Stimulated activated CD8-positive, alpha-beta memory T cell treated with anti-CD3 and anti-CD28 coated beads, Interleukin-4, amount 100 ng/mL, for 1 hour (primary cell): ENCODE results near the gene SS18L1.

Source experiments
- DNase-seq, 2 donors: peaks; one replicate each; pipeline ENCODE4 v3.0.0-alpha.2; 2020; ENCODE audit warnings: low read depth in 2 of 2, low spot score in 1 of 2

SS18L1 gene

GRCh38 chr20:62151835-62152364, 8.3 kb downstream of the SS18L1 start:
- DNase-seq, result no peak

DNA sequence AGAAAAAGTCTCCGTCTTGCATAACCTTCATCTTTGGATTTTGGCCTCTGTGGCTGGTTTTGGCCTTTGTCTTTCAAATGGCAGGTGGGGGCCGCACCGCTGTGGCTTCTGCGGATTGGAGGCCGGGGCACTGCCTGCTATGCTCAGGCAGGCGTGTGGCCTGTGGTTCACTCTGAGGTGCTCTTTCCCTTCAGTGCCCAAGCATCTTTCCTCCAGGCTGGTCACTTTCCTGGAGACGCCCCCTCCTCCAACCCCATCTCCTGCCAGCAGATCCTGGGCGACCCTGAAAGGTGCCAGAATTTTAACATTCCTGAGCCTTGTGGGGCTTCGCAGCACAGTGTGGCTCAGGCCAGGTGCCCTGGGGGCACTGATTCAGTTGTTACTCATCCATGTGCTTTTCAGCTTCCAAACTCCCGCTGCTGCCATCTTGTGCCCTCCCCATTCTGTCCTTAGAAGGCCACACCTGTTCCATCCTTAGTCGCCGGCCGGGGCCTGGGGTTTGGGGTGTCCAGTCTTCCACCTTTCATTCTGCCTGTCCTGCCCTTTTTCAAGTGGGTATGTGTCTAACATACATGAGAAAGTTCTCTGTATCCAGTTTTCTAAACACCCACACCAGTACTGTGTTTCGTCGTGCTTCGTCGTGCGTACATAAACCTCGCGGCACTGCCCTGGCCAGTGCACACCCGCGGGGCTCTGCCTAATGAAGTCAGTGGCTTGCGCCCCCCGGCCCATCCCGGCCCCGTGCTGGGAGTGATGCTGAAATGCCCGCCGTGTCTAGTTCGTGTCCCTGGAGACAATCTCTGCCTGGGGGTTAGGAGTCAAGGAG, 12.1 kb downstream of the SS18L1 start:
- DNase-seq, result no peak

DNA sequence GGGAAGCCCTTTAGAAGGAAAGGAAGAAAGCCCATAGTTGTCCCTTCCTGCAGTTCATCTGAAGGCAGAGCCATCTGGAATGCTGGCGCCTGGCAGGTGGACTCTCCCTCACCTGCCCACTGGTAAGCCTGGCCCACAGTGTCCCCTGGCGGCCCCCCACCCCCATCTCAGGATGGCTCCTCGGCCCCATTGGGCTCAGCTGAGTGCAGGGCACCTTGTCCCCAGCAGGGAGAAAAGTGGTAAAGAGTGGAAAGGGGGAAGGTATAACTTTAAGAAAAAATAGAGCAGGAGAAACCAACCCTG, 12.6 kb downstream of the SS18L1 start:
- DNase-seq, result no peak

- peak in 1 of 2 donors; percentile 52 for DNase-seq
Measured at GRCh38 chr20:62156592-62157386, 13.2 kb downstream of the SS18L1 start.

GRCh38 chr20:62157387-62158087, 14.0 kb downstream of the SS18L1 start:
- DNase-seq, result no peak

GRCh38 chr20:62158088-62158400, 14.5 kb downstream of the SS18L1 start:
- DNase-seq, result no peak

DNA sequence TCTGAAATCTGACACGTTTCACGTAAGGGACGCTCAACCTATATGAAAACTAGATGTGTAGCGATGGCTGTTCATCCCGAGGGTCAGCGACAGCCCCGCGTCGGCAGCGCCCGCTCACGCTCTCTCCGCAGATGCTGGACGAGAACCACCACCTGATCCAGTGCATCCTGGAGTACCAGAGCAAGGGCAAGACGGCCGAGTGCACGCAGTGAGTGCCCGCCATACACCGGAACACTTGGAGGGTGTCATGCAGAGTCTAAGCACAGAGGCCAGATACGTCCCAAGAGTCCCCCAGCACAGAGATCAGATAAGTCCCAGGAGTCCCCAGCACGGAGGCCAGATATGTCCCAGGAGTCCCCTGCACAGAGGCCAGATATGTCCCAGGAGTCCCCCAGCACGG, 15.0 kb downstream of the SS18L1 start:
- DNase-seq, result no peak

DNA sequence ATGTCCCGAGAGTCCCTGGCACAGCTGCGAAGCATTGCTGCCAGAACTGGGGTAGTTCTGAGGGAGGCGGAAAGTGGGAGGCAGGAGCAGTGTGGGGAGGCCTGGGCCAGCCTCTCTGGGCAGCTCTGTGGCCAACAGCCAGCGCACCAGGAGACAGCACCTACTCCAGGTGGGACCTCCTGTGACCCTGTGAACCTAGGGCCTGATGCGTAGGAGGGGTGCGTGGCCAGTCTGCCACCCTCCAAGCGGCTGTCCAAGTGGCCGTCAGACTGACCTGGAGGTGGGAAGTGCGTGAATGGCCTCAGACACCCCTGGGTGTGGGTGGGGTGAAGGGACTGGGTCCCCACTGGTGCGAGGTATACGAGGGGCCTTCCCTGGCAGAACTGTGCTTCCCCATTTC, 15.5 kb downstream of the SS18L1 start:
- no peak for DNase-seq

GRCh38 chr20:62159839-62160238, 16.3 kb downstream of the SS18L1 start:
- DNase-seq, result no peak

DNA sequence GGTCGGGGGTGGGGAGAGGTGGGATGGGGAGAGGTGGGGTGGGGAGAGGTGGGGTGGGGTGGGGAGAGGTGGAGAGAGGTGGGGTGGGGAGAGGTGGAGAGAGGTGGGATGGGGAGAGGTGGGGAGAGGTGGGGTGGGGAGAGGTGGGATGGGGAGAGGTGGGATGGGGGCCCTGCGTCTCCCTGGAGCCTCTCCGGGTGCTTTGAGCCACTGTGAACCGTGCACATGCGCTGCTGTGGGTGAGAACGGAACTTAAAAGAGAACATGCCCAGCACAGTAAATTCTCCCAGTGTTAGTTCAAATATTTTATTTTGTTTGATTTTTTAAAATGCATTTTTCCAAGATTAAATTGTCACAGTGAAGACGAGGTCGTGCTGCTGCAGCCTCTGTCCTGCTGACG, 16.7 kb downstream of the SS18L1 start:
- DNase-seq, result no peak

- no peak for DNase-seq
Measured at GRCh38 chr20:62160876-62161275, 17.3 kb downstream of the SS18L1 start.

DNA sequence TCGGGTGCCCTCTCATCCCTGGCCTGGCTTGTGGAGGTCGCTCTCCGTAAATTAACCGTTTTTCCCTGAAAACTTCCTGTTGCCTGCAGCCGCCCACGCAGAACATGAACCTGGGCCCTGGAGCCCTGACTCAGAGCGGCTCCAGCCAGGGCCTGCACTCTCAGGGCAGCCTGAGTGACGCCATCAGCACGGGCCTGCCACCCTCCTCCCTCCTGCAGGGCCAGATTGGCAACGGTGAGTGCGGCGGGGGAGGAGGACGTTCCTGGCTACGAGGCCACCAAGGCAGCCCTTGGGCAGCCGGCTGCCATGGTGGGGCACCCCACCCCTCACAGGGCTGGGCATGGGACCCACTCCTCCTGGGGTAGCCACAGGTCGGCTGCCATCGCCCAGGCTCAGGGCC, 17.8 kb downstream of the SS18L1 start:
- no peak for DNase-seq

DNA sequence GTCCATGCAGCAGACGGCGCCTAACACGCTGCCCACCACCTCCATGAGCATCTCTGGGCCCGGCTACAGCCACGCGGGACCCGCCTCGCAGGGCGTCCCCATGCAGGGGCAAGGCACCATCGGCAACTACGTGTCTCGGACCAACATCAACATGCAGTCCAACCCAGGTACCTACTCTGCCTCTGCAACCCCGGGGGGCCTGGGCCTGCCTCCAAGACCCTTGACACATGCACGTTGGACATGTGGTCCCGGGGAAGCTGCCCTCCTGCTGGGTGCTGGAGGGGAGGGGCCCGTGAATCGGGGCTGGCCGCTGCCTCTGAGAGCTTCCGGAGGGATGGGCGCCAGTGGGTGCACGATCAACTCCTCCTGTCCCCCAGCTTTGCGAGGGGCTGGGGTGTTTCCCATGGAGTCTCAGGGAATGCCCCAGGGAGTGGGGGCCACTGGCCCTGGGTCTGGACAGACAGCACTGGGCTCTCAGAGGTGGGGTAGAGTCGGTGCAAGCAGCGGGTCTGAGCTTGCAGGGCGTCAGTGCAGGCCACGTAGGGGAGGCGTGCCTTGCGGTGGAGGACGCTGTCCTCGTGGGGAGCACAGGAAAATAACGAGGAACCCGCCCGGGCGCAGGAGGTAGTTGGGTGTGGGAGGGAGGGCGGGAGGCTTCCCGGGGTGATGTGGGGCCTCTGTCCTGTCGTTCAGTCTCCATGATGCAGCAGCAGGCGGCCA, 19.4 kb downstream of the SS18L1 start:
- DNase-seq, result no peak

- DNase-seq, result no peak
Measured at GRCh38 chr20:62163485-62163865, 19.9 kb downstream of the SS18L1 start.

DNA sequence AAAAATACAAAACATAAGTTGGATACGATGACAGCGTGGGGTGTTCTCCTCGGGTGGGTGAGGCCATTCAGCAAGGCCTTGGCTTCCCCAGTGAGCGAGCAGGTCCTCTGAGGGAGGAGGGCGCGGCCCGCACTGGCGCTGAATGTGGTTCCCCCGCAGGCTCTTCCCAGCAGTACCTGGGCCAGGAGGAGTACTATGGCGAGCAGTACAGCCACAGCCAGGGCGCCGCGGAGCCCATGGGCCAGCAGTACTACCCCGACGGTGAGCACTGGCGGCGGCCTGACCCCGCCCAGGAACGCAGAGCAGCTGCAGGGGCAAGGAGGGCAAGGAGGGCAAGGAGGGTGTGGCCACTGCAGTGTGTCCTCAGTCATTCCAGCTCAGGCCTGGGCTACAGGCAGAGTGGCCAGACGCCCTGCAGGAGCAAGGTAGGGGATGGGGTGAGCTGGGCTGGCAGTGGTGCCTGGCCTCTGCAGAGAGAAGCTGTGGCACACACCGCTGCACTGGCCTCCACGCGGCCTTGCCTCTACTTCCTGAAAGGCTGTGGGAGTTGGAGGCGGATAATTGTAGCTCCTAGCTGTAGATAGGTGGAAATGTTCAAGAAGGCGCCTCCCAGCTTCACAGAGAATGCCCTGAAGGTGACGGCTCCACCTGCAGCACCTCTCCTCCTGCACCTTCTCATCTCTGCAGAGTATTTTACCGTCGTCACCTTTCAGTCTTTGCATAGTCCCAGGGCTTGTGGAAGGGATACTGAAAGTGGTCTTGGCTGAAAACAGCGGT, 20.6 kb downstream of the SS18L1 start:
- DNase-seq, result no peak

GRCh38 chr20:62164879-62165761, 21.6 kb downstream of the SS18L1 start:
- no peak for DNase-seq

DNA sequence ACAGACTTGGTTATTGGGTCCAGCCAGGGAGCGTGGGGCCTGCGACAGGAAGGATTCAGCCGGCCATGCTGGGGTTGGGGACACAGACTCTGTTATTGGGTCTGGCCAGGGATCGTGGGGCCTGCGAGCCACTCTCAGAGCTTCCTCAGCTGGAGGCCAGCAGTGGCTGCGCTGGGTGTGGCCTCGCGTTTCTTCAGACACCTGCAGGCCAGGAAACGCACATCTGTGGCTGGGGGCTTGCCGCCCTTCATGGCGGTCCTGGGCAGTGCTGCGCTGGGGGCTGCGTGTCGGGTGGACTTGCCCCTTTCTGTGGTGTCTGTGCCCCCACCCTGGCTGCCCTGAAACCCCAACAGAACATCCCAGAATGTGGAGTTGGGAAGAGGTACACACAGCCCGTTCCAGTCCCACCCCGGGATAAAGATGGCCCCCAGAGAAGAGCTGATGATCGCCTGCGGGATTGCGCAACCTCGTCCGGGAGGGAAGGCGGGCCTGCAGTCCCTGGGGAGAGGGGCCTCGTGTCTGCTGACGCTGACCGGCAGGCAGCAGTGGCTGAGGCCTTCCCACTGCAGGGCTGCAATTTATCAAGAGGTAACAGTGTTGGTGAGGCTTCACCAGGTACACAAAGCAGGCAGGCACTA, 22.3 kb downstream of the SS18L1 start:
- no peak for DNase-seq

DNA sequence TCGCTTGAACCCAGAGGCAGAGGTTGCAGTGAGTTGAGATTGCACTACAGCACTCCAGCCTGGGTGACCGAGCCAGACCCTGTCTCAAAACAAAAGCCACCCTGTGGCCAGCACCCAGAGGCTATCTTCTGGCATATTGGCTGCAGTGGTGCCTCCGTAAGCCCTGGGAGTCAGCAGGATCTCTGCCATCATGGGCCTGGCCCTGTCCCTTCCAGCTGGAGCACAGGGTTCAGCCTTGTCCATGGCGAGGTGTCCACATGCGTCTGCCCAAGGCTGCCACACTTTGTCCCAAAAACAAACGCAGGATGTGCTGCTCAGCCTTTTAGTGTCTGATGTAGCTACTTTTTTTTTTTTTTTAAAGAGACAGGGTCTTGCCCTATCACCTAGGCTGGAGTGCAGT, 23.9 kb downstream of the SS18L1 start:
- no peak for DNase-seq

DNA sequence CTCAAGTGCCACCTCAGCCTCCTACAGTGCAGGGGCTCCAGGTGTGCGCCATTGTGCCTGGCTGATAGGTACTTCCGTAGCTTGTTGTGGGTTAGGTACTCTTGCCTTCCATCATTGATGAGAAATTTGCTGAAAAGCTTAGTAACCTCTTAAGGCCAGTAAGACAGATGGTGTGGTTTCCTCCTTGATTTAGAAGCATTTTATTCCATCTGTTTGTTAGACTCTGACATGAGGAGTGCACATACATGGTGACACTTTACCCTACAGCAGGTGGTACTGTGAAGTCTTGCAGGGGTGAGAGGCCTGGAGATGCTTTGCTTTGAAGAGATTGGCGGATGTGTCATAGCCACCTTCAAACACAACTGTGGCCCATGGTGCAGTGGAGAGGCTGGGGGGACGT, 24.5 kb downstream of the SS18L1 start:
- no peak for DNase-seq
